ENCODE data around the gene ZKSCAN8. TPM values are rescaled to one million over a fixed set of nuclear protein-coding genes. Genes with fewer than 3 reads are reported as not detected.

Gene ZKSCAN8
- total and polyA plus RNA-seq, 2 donors (not counting 1 experiment from before 2014, with no cell fraction given), result 10.9 to 52.8 TPM

DNA sequence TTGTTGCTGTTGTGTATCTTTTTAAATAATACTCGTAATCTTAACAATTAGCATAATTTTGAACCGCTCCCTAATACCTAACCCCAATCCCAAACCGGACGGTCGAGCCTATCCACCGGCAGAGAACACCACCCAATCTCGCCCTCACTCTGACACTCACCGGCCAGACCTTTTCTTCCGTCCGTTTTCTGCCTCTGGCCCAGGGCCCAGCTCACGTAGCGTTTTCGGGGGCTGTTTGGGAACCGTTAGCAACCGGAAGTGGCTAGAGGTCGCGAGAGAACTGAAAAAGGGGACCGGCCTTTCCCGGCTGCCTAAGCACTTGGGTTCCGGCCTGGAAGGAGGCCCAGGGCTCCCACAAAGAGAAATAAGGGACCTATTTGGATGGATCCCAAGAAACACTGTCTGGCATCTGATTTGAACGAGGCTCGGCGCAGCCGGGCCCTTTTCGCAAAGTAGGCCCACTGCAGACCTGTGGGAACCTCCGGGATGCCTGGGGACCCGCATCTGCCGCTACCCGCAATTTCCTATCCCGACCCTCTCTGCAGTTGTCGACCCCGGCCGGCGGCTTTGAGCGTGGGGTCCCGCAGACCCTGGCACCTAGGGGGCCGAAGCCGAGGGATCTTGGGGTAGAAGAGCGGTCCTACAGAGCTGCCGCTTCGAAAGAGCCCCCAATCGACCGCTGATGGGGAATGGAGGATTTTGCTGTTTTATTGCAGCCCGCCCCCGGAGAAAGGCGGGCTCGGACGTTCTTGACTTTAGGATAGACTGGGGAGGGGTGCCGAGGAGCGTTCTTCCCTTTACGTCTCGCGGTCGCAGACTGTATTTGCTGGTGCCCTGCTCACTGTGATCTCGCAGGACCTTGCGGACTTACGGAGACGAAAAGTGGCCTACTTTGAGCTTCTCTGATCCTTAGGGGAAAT is 4.8 kb upstream of the ZKSCAN8 start:
- H3K9me3 ChIP-seq (ENCODE audit: control extremely low read depth in 1 of 3, control insufficient read depth in 2 of 3, insufficient read depth in 1 of 3, low read length in 2 of 3), result no peaks in the 10 kb centered on the region
- DNase-seq, result peak; percentile 89
- Mint-ChIP-seq H3K4me1 (peaks cover 60% of the 10 kb centered on the region), H3K27ac (peak overlapping the region; percentile 95), H3K4me3 (peak overlapping the region; percentile 94), H3K9me3 (ENCODE audit: insufficient read depth) (no peaks in the 10 kb centered on the region), H3K27me3 (no peaks in the 10 kb centered on the region)
- peak overlapping the region; percentile 94 for H3K4me2 ChIP-seq (replicated peaks; ENCODE audit: low read depth, low read length, poor library complexity, severe bottlenecking)
- H3K27ac ChIP-seq (ENCODE audit: low read length in 2 of 2), result peak overlapping the region; percentile 95 to 97
- ATAC-seq (ENCODE audit: low read depth), result peak; percentile 52
- intact Hi-C loops (cut with micrococcal nuclease), result loop anchor here (1.0 to 10.0 kb wide), 11 partner anchors 13 to 662 kb away; partner anchors contain the start of genes ZKSCAN3, ZKSCAN4, ZNF184 and ZSCAN12
- H3K27me3 ChIP-seq (replicated peaks in 1 of 4; ENCODE audit: control extremely low read depth in 1 of 4, control insufficient read depth in 3 of 4, insufficient read depth in 4 of 4, low read length in 3 of 4), result no peaks in the 10 kb centered on the region
- under 1% methylated on average over 51 of the region's 58 CpGs for WGBS (ENCODE audit: insufficient coverage)
- peak overlapping the region; percentile 94 for H2AFZ ChIP-seq (ENCODE audit: insufficient read depth, low read depth, low read length, poor library complexity, severe bottlenecking)
- H3K36me3 ChIP-seq (replicated peaks in 1 of 2; ENCODE audit: control extremely low read depth in 1 of 2, control insufficient read depth in 1 of 2, extremely low read depth in 1 of 2, insufficient read depth in 2 of 2, low read length in 1 of 2), result no peaks in the 10 kb centered on the region
- peak overlapping the region; percentile 98 for H3K9ac ChIP-seq (ENCODE audit: low read length)
- H3K4me1 ChIP-seq (ENCODE audit: control insufficient read depth in 2 of 2, insufficient read depth in 2 of 2, low read length in 2 of 2), result peaks cover 24 to 27% of the 10 kb centered on the region in 2 donors
- CTCF ChIA-PET, result interaction anchor here (0.7 to 8.1 kb wide), 8 partner anchors 10 to 246 kb away, joined by 3 to 46 read pairs (median 4); partner anchors contain the start of gene ZSCAN16
- H3K4me3 ChIP-seq (ENCODE audit: control extremely low read depth in 1 of 5, extremely low read depth in 1 of 5, insufficient read depth in 1 of 5, low read depth in 2 of 5, low read length in 4 of 5), result peak overlapping the region; percentile 89 to 99 (median 96)
- no peak for TF ChIP-seq EZH2 (IDR thresholded peaks at IDR 0.05; ENCODE audit: borderline replicate concordance, insufficient read depth, low read depth, low read length, poor library complexity, severe bottlenecking)
- TF ChIP-seq, protein P1, sequence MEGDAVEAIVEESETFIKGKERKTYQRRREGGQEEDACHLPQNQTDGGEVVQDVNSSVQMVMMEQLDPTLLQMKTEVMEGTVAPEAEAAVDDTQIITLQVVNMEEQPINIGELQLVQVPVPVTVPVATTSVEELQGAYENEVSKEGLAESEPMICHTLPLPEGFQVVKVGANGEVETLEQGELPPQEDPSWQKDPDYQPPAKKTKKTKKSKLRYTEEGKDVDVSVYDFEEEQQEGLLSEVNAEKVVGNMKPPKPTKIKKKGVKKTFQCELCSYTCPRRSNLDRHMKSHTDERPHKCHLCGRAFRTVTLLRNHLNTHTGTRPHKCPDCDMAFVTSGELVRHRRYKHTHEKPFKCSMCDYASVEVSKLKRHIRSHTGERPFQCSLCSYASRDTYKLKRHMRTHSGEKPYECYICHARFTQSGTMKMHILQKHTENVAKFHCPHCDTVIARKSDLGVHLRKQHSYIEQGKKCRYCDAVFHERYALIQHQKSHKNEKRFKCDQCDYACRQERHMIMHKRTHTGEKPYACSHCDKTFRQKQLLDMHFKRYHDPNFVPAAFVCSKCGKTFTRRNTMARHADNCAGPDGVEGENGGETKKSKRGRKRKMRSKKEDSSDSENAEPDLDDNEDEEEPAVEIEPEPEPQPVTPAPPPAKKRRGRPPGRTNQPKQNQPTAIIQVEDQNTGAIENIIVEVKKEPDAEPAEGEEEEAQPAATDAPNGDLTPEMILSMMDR (IDR thresholded peaks at IDR 0.05), result no peak
- POLR2A ChIA-PET, result interaction anchor here (0.7 to 2.6 kb wide), 4 partner anchors 12 to 56 kb away, joined by 3 to 18 read pairs (median 6); partner anchors contain the start of gene ZSCAN16
- H3K79me2 ChIP-seq (ENCODE audit: control insufficient read depth, insufficient read depth, low read length), result peaks cover 19% of the 10 kb centered on the region
- no peaks in the 10 kb centered on the region for H4K20me1 ChIP-seq (ENCODE audit: control insufficient read depth, insufficient read depth, low read length, poor library complexity, severe bottlenecking)
